ENCODE data around the gene NDST3.

GRCh38 chr4:118237531-118237930 is 203.2 kb downstream of the NDST3 start:
- no peak for TF ChIP-seq POLR2A (IDR thresholded peaks at IDR 0.05)
- TF ChIP-seq, protein P1, sequence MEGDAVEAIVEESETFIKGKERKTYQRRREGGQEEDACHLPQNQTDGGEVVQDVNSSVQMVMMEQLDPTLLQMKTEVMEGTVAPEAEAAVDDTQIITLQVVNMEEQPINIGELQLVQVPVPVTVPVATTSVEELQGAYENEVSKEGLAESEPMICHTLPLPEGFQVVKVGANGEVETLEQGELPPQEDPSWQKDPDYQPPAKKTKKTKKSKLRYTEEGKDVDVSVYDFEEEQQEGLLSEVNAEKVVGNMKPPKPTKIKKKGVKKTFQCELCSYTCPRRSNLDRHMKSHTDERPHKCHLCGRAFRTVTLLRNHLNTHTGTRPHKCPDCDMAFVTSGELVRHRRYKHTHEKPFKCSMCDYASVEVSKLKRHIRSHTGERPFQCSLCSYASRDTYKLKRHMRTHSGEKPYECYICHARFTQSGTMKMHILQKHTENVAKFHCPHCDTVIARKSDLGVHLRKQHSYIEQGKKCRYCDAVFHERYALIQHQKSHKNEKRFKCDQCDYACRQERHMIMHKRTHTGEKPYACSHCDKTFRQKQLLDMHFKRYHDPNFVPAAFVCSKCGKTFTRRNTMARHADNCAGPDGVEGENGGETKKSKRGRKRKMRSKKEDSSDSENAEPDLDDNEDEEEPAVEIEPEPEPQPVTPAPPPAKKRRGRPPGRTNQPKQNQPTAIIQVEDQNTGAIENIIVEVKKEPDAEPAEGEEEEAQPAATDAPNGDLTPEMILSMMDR (IDR thresholded peaks at IDR 0.05) = no peak

Data from breast epithelium (tissue), 3 donors.